Measurements from ENCODE around the gene TKTL2. TPM values are rescaled to one million over a fixed set of nuclear protein-coding genes. Genes with fewer than 3 reads are reported as not detected.
"Not testable (repeated sequence)": the region's sequence is repeated elsewhere in the genome, so short reads cannot be mapped to it uniquely, and the experiment has no call there.

Gene TKTL2
- polyA plus RNA-seq, 3 donors: 0.03 TPM; not detected in 2

- WGBS, 3 donors: 82 to 86% (median 85%) methylated on average over 4 of the region's 4 CpGs
- H3K27ac ChIP-seq (ENCODE audit: low read depth, low read length): no peak overlapping the region
Observed at GRCh38 chr4:163467082-163467770, 6.3 kb downstream of the TKTL2 start.

- H3K27ac ChIP-seq (ENCODE audit: low read depth, low read length): no peak overlapping the region
- 84 to 90% (median 88%) methylated on average over 5 of the region's 5 CpGs for WGBS, 3 donors
Observed at GRCh38 chr4:163462556-163462955, 11.0 kb downstream of the TKTL2 start.

- 65 to 73% (median 72%) methylated on average over 6 of the region's 6 CpGs for WGBS, 3 donors
- no peak overlapping the region for H3K27ac ChIP-seq (ENCODE audit: low read depth, low read length)
Observed at GRCh38 chr4:163448540-163449203, 24.9 kb downstream of the TKTL2 start.

GRCh38 chr4:163447481-163447880 lies 26.1 kb downstream of the TKTL2 start:
- 31 to 39% (median 37%) methylated on average over 1 of the region's 1 CpG for WGBS, 3 donors
- H3K27ac ChIP-seq (ENCODE audit: low read depth, low read length): no peak overlapping the region

GRCh38 chr4:163447023-163447422 lies 26.5 kb downstream of the TKTL2 start:
- WGBS, 3 donors: 80 to 85% (median 81%) methylated on average over 12 of the region's 12 CpGs
- not testable (repeated sequence) for H3K27ac ChIP-seq (ENCODE audit: low read depth, low read length)

- 35 to 86% (median 81%) methylated on average over 2 of the region's 2 CpGs for WGBS, 3 donors
- no peak overlapping the region for H3K27ac ChIP-seq (ENCODE audit: low read depth, low read length)
Observed at GRCh38 chr4:163440040-163440439, 33.5 kb downstream of the TKTL2 start.

Other genes with a start within 250 kb of the TKTL2 start
- 1 to 10 TPM; 2.1 to 9.2 (median 7.6) TPM for gene NPY1R, start 141.2 kb downstream of the TKTL2 start, polyA plus RNA-seq
- gene NPY5R, start 129.9 kb downstream of the TKTL2 start, polyA plus RNA-seq: 1 to 10 TPM in 2 of 3 donors, under 1 TPM in 1; 0.12 to 3.1 (median 1.0) TPM
- 10 to 100 TPM; 16.3 to 20.8 (median 19.1) TPM for gene TMA16, start 20.9 kb upstream of the TKTL2 start, polyA plus RNA-seq

Measured in adipose tissue (tissue), 3 donors.